H1 (cell line): ENCODE measurements around the gene ITPR1. TPM values are rescaled to one million over a fixed set of nuclear protein-coding genes. Genes with fewer than 3 reads are reported as not detected.

ENCODE experiments used
- CHD1 ChIP-seq: IDR thresholded peaks from 2 replicates; pipeline ENCODE4 v1.6.1; 2012; ENCODE audit warnings: low read depth, low read length, improper control_type of control experiment
- EP300 ChIP-seq, 2 experiments: IDR thresholded peaks; 1 replicate in 1 of 2; 2 replicates in 1 of 2; pipeline ENCODE4 v1.6.1; 2011 to 2012; ENCODE audit warnings: low read depth in 2 of 2, low read length in 2 of 2, mild to moderate bottlenecking in 2 of 2, borderline replicate concordance in 1 of 2, inconsistent platforms in 1 of 2, moderate library complexity in 1 of 2
- EZH2 ChIP-seq: fragments of 200-600 bp; sonication (generic); IDR thresholded peaks from 2 replicates; pipeline ENCODE4 v1.7.1; 2012; ENCODE audit warnings: low read depth, mild to moderate bottlenecking, moderate library complexity, low read length, inconsistent platforms; ENCODE audit not compliant: severe bottlenecking
- MAFK ChIP-seq: IDR thresholded peaks from 2 replicates; pipeline ENCODE4 v1.6.1; 2012; ENCODE audit warnings: low read depth, mild to moderate bottlenecking, improper control_type of control experiment, low read length
- NANOG ChIP-seq: IDR thresholded peaks from 2 replicates; pipeline ENCODE4 v1.6.1; 2011; ENCODE audit warnings: low read length, low read depth, mild to moderate bottlenecking, inconsistent platforms; ENCODE audit not compliant: insufficient read depth, poor library complexity, severe bottlenecking
- POLR2A ChIP-seq, 2 experiments: IDR thresholded peaks; 1 replicate in 1 of 2; 2 replicates in 1 of 2; pipeline ENCODE4 v1.6.1; 2011; ENCODE audit warnings: low read depth in 2 of 2, low read length in 2 of 2, mild to moderate bottlenecking in 2 of 2; ENCODE audit errors: control extremely low read depth in 1 of 2
- POU5F1 ChIP-seq: IDR thresholded peaks from 2 replicates; pipeline ENCODE4 v1.6.1; 2011; ENCODE audit warnings: low read depth, mild to moderate bottlenecking, low read length, moderate library complexity
- polyA plus RNA-seq, 7 experiments: library from polyadenylated mRNA; depleted of rRNA in 3 of 7; stranded (reverse) in 5 of 7; unstranded in 2 of 7; fragments of >200 nt in 5 of 7; fragments of 200-250 nt in 2 of 7; gene quantifications; 1 replicate in 5 of 7; 2 replicates in 1 of 7; 4 replicates in 1 of 7; pipeline versions ENCODE4 v1.2.1 to v1.2.3, GENCODE V29; 2011 to 2013; ENCODE audit warnings: missing spikeins in 2 of 7, mixed read lengths in 2 of 7
- total RNA-seq: library from RNA; stranded (reverse); fragmentation: NEBNext Ultra II Directional; extraction: Animal tissue kit (Norgen Biotek cat#: 25700); gene quantifications from 2 replicates; pipeline ENCODE4 v1.2.1, GENCODE V29; 2021

Gene ITPR1
- total and polyA plus RNA-seq, 2 of the 8 experiments (the other 6 are each of a cell fraction or from before 2014, with no cell fraction given): 2.5 to 16.3 TPM

DNA sequence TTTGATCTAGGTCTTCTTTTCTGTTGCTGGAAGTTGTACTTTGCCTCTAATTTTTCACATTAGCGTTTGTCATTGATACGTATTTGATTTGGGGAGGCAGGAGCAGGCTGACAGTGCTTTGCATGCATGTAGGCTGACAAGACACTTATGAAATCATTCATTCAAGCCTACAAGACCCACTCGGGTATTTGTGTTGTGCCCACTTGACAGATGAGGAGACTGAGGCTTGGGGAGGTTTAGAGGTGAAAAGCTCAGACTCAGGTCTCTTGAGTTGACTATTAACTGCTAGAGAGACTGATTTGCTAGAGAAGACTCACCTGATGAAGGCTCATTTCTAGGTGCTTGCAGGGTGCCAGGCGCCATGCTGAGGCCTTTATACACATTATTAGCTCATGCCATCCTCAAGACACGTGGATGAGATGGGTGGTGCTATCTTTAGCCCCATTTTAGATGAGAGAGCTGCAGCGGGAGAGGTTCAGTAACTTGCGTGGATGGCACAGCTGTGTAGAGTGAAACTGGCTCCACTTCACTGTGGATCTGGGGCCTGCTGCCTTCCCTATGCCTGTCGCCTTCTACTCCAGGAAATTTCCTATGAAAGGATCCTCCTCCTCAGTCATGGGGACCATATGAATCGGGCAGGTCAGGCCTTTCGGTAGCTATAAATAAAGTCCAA lies 192.7 kb downstream of the ITPR1 start (continued):
- TF ChIP-seq NANOG (no peak), CHD1 (no peak), POU5F1 (no peak), EZH2 (no peak), MAFK (no peak), POLR2A (IDR thresholded peaks at IDR 0.05; ENCODE audit: control extremely low read depth in 1 of 2, low read depth in 2 of 2, low read length in 2 of 2) (no peak), EP300 (IDR thresholded peaks at IDR 0.05; ENCODE audit: borderline replicate concordance in 1 of 2, low read depth in 2 of 2, low read length in 2 of 2) (no peak)
